H1 (cell line): ENCODE data around the gene CMSS1. TPM values are rescaled to one million over a fixed set of nuclear protein-coding genes. Genes with fewer than 3 reads are reported as not detected.
"Not testable (repeated sequence)": the region's sequence is repeated elsewhere in the genome, so short reads cannot be mapped to it uniquely, and the experiment has no call there.

Source experiments
- CTCF ChIA-PET: fragments of 300-600 bp; sonication (Branson Sonifier 250); formaldehyde crosslinking; loops from one replicate; lab custom pipeline; 2021; ENCODE audit not compliant: partially characterized antibody; lab: Charles Lee
- POLR2A ChIA-PET: fragments of 300-600 bp; sonication (Branson Sonifier 250); formaldehyde crosslinking; loops from one replicate; lab custom pipeline; 2021; ENCODE audit warnings: inconsistent platforms; ENCODE audit not compliant: partially characterized antibody; lab: Charles Lee
- DNase-seq, 2 experiments: peaks; one replicate each; pipeline versions ENCODE4 v3.0.0 to v3.0.0-alpha.2; 2010 to 2022; ENCODE audit warnings: low spot score in 2 of 2, low read depth in 1 of 2, mixed read lengths in 1 of 2
- FAIRE-seq: peaks from 2 replicates; lab custom pipeline; 2011; peaks lifted over from hg19 to GRCh38; lab: Jason Lieb, UNC
- H2AFZ ChIP-seq: 2 replicates; pipeline ENCODE4 v1.8.1; 2012; ENCODE audit warnings: low read length, inconsistent platforms
- H2AK5ac ChIP-seq: 2 replicates; pipeline ENCODE4 v1.6.1; 2013; ENCODE audit warnings: low read depth, low read length
- H2BK120ac ChIP-seq: replicated peaks from 2 replicates; pipeline ENCODE3; 2013; ENCODE audit warnings: low read depth, low read length, inconsistent platforms
- H2BK12ac ChIP-seq: 2 replicates; pipeline ENCODE4 v1.6.1; 2013; ENCODE audit warnings: low read depth, low read length
- H2BK15ac ChIP-seq: 2 replicates; pipeline ENCODE4 v1.6.1; 2013; ENCODE audit warnings: low read length
- H2BK20ac ChIP-seq: 2 replicates; pipeline ENCODE4 v1.6.1; 2013; ENCODE audit warnings: low read length
- H2BK5ac ChIP-seq: 2 replicates; pipeline ENCODE4 v1.6.1; 2013; ENCODE audit warnings: low read depth, low read length
- H3K14ac ChIP-seq: 2 replicates; pipeline ENCODE4 v1.6.1; 2013; ENCODE audit warnings: inconsistent platforms; ENCODE audit not compliant: insufficient read length
- H3K18ac ChIP-seq: 2 replicates; pipeline ENCODE4 v1.6.1; 2013; ENCODE audit warnings: low read length; ENCODE audit errors: extremely low read depth
- H3K23ac ChIP-seq: 2 replicates; pipeline ENCODE4 v1.6.1; 2013; ENCODE audit warnings: inconsistent platforms; ENCODE audit not compliant: insufficient read length
- H3K23me2 ChIP-seq: 2 replicates; pipeline ENCODE4 v1.6.1; 2013; ENCODE audit warnings: low read depth, low read length
- H3K27ac ChIP-seq: 2 replicates; pipeline ENCODE4 v1.6.1; 2011; ENCODE audit warnings: low read depth, low read length, inconsistent platforms
- H3K27me3 ChIP-seq, 4 experiments: replicated peaks in 1 of 4; 1 replicate in 1 of 4; 2 replicates in 3 of 4; pipeline versions ENCODE4 v1.6.1 to v1.8.1; 2011 to 2013; ENCODE audit warnings: low read length in 3 of 4, mild to moderate bottlenecking in 3 of 4, inconsistent platforms in 2 of 4, mixed read lengths in 2 of 4, moderate library complexity in 1 of 4; ENCODE audit not compliant: control insufficient read depth in 3 of 4, insufficient read depth in 3 of 4; ENCODE audit errors: extremely low read depth in 1 of 4
- H3K36me3 ChIP-seq, 4 experiments: 2 replicates each; pipeline versions ENCODE4 v1.6.1 to v1.8.1; 2011 to 2013; ENCODE audit warnings: mild to moderate bottlenecking in 4 of 4, low read length in 3 of 4, moderate library complexity in 2 of 4, control low read depth in 1 of 4, inconsistent platforms in 1 of 4; ENCODE audit not compliant: insufficient read depth in 4 of 4, control insufficient read depth in 2 of 4
- H3K4ac ChIP-seq: replicated peaks from 2 replicates; pipeline ENCODE3; 2013; ENCODE audit warnings: low read length, low read depth, mixed read lengths, inconsistent platforms; ENCODE audit not compliant: insufficient read length
- H3K4me1 ChIP-seq, 4 experiments: replicated peaks in 1 of 4; 1 replicate in 1 of 4; 2 replicates in 3 of 4; pipeline versions ENCODE4 v1.6.1 to v1.8.1; 2011 to 2013; ENCODE audit warnings: low read length in 3 of 4, inconsistent platforms in 2 of 4, mixed read lengths in 1 of 4; ENCODE audit not compliant: insufficient read depth in 4 of 4, control insufficient read depth in 3 of 4
- H3K4me2 ChIP-seq, 2 experiments: 2 replicates each; pipeline versions ENCODE4 v1.6.1 to v1.8.1; 2011 to 2013; ENCODE audit warnings: low read depth in 2 of 2, low read length in 2 of 2, control low read depth in 1 of 2, inconsistent platforms in 1 of 2, mild to moderate bottlenecking in 1 of 2; ENCODE audit not compliant: insufficient read depth in 1 of 2
- H3K4me3 ChIP-seq, 4 experiments: fragments of 200-600, 300-600 bp in 1 of 4; sonication (generic), shearing (Covaris generic), sonication (Bioruptor Twin) in 1 of 4; 2 replicates each; pipeline versions ENCODE4 v1.5.1 to v1.8.1; 2011 to 2016; ENCODE audit warnings: low read length in 4 of 4, low read depth in 3 of 4, control low read depth in 2 of 4, inconsistent platforms in 2 of 4, mild to moderate bottlenecking in 2 of 4, mixed read lengths in 1 of 4, moderate library complexity in 1 of 4; ENCODE audit not compliant: insufficient read depth in 2 of 4; ENCODE audit errors: extremely low read depth in 1 of 4
- H3K56ac ChIP-seq: replicated peaks from 2 replicates; pipeline ENCODE3; 2013; ENCODE audit warnings: low read depth, mild to moderate bottlenecking, mixed read lengths, low read length, inconsistent platforms; ENCODE audit not compliant: insufficient read length
- H3K79me1 ChIP-seq: 2 replicates; pipeline ENCODE4 v1.6.1; 2013; ENCODE audit warnings: low read depth, low read length, control low read depth
- H3K79me2 ChIP-seq, 2 experiments: 2 replicates each; pipeline versions ENCODE4 v1.6.1 to v1.8.1; 2012 to 2013; ENCODE audit warnings: low read length in 2 of 2, mild to moderate bottlenecking in 2 of 2, inconsistent platforms in 1 of 2; ENCODE audit not compliant: insufficient read depth in 2 of 2, control insufficient read depth in 1 of 2
- H3K9ac ChIP-seq, 4 experiments: replicated peaks in 1 of 4; 1 replicate in 1 of 4; 2 replicates in 3 of 4; pipeline versions ENCODE4 v1.6.1 to v1.8.1; 2011 to 2013; ENCODE audit warnings: low read depth in 3 of 4, low read length in 3 of 4, control low read depth in 2 of 4, mild to moderate bottlenecking in 2 of 4, moderate library complexity in 2 of 4, inconsistent platforms in 1 of 4; ENCODE audit errors: extremely low read depth in 1 of 4
- H3K9me3 ChIP-seq, 2 experiments: 2 replicates each; pipeline versions ENCODE4 v1.6.1 to v1.8.1; 2012 to 2013; ENCODE audit warnings: mild to moderate bottlenecking in 2 of 2, moderate library complexity in 2 of 2, control low read depth in 1 of 2, inconsistent platforms in 1 of 2, low read depth in 1 of 2, low read length in 1 of 2, mixed read lengths in 1 of 2; ENCODE audit not compliant: insufficient read depth in 2 of 2
- H4K20me1 ChIP-seq, 2 experiments: replicated peaks in 1 of 2; 2 replicates each; pipeline versions ENCODE3 to v1.8.1; 2011 to 2013; ENCODE audit warnings: inconsistent platforms in 2 of 2, low read length in 2 of 2, mild to moderate bottlenecking in 1 of 2; ENCODE audit not compliant: insufficient read depth in 2 of 2, control insufficient read depth in 1 of 2
- H4K5ac ChIP-seq: 2 replicates; pipeline ENCODE4 v1.6.1; 2013; ENCODE audit warnings: low read length, low read depth, mixed read lengths, inconsistent platforms; ENCODE audit not compliant: insufficient read length
- H4K8ac ChIP-seq: 2 replicates; pipeline ENCODE4 v1.8.0; 2013; ENCODE audit warnings: mild to moderate bottlenecking, moderate library complexity, low read length, inconsistent platforms; ENCODE audit not compliant: insufficient read depth; ENCODE audit errors: extremely low read depth
- H4K91ac ChIP-seq: replicated peaks from 2 replicates; pipeline ENCODE3; 2013; ENCODE audit warnings: low read length, mixed read lengths, inconsistent platforms; ENCODE audit not compliant: insufficient read length
- WGBS, 2 experiments: shearing (Covaris generic) in 1 of 2; methylation state at CpG; one replicate each; pipeline versions ENCODE4 v1.1.6 to v1.1.7; 2013 to 2015; ENCODE audit warnings: low lambda C conversion rate in 2 of 2, mixed read lengths in 2 of 2, inconsistent platforms in 1 of 2, low coverage in 1 of 2, missing lambda C conversion rate in 1 of 2; ENCODE audit not compliant: insufficient replicate concordance in 2 of 2, insufficient coverage in 1 of 2, insufficient read length in 1 of 2; ENCODE audit errors: extremely low coverage in 1 of 2, missing lambda C conversion rate in 1 of 2; 5-methylcytosine and 5-hydroxymethylcytosine counted together
- polyA plus RNA-seq, 7 experiments: library from polyadenylated mRNA; depleted of rRNA in 3 of 7; stranded (reverse) in 5 of 7; unstranded in 2 of 7; fragments of >200 nt in 5 of 7; fragments of 200-250 nt in 2 of 7; gene quantifications; 1 replicate in 5 of 7; 2 replicates in 1 of 7; 4 replicates in 1 of 7; pipeline versions ENCODE4 v1.2.1 to v1.2.3, GENCODE V29; 2011 to 2013; ENCODE audit warnings: missing spikeins in 2 of 7, mixed read lengths in 2 of 7
- total RNA-seq: library from RNA; stranded (reverse); fragmentation: NEBNext Ultra II Directional; extraction: Animal tissue kit (Norgen Biotek cat#: 25700); gene quantifications from 2 replicates; pipeline ENCODE4 v1.2.1, GENCODE V29; 2021

Gene CMSS1
- total and polyA plus RNA-seq, 2 of the 8 experiments (the other 6 are each of a cell fraction or from before 2014, with no cell fraction given), result 15.2 to 75.1 TPM

DNA sequence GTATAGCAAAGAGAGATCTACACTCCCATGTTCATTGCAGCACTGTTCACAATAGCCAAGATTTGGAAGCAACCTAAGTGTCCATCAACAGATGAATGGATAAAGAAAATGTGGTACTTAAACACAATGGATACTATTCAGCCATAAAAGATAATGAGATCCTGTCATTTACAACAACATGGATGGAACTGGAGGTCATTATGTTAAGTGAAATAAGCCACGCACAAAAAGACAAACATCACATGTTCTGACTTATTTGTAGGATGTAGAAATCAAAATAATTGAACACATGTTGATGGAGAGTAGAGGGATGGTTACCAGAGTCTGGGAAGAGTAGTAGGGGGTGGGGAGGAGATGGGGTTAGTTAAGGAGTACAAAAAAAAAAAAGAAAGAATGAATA, 278.6 kb downstream of the CMSS1 start:
- H3K23me2 ChIP-seq, H4K5ac ChIP-seq, H3K56ac ChIP-seq, H3K14ac ChIP-seq, H3K4me3 ChIP-seq, H4K8ac ChIP-seq, H2BK120ac ChIP-seq, H3K9me3 ChIP-seq, H3K79me2 ChIP-seq, H2BK12ac ChIP-seq, H3K18ac ChIP-seq, H2BK15ac ChIP-seq, H3K27me3 ChIP-seq, H2BK5ac ChIP-seq, H3K27ac ChIP-seq, FAIRE-seq, H2BK20ac ChIP-seq, H3K23ac ChIP-seq, POLR2A ChIA-PET, H4K91ac ChIP-seq, H3K4me2 ChIP-seq, H3K79me1 ChIP-seq, H2AK5ac ChIP-seq, H3K4me1 ChIP-seq, H3K9ac ChIP-seq, H2AFZ ChIP-seq, H3K4ac ChIP-seq, DNase-seq, H4K20me1 ChIP-seq, H3K36me3 ChIP-seq: not testable (repeated sequence)
- CTCF ChIA-PET, result interaction anchor here (1.1 kb wide), 1 partner anchor 11 kb away, joined by 4 read pairs; no protein-coding TSS in a partner anchor
- 88% methylated on average over 1 of the region's 1 CpG; no CpG with 5 or more reads in 1 of the 2 experiments for WGBS, 2 experiments
